Liver (tissue), 9 donors: ENCODE results near the gene MMP2. TPM values are rescaled to one million over a fixed set of nuclear protein-coding genes. Genes with fewer than 3 reads are reported as not detected.

ENCODE experiments used
- DNase-seq: peaks from one replicate; pipeline ENCODE4 v3.0.0-alpha.2; 2017; ENCODE audit warnings: low spot score
- H3K27ac ChIP-seq, 2 donors: one replicate each; pipeline ENCODE4 v1.7.0; 2013; ENCODE audit warnings: inconsistent platforms in 2 of 2, low read length in 2 of 2, control low read depth in 1 of 2, low read depth in 1 of 2, mild to moderate bottlenecking in 1 of 2
- H3K27me3 ChIP-seq, 4 donors: one replicate each; pipeline versions ENCODE4 v1.6.1 to v1.7.0; 2013; ENCODE audit warnings: low read length in 3 of 4, inconsistent platforms in 1 of 4, mild to moderate bottlenecking in 1 of 4, moderate library complexity in 1 of 4; ENCODE audit not compliant: control insufficient read depth in 4 of 4, insufficient read depth in 4 of 4
- H3K36me3 ChIP-seq, 4 donors: one replicate each; pipeline versions ENCODE4 v1.6.1 to v1.7.0; 2013; ENCODE audit warnings: low read length in 3 of 4, mild to moderate bottlenecking in 3 of 4, low read depth in 1 of 4, moderate library complexity in 1 of 4; ENCODE audit not compliant: control insufficient read depth in 4 of 4, insufficient read depth in 3 of 4
- H3K4me1 ChIP-seq, 4 donors: one replicate each; pipeline versions ENCODE4 v1.6.1 to v1.7.0; 2013; ENCODE audit warnings: low read length in 3 of 4, mild to moderate bottlenecking in 3 of 4, moderate library complexity in 1 of 4; ENCODE audit not compliant: control insufficient read depth in 4 of 4, insufficient read depth in 4 of 4
- H3K4me3 ChIP-seq, 3 donors: one replicate each; pipeline versions ENCODE4 v1.6.1 to v1.7.0; 2013; ENCODE audit warnings: low read length in 3 of 3, control low read depth in 1 of 3, low read depth in 1 of 3, mild to moderate bottlenecking in 1 of 3
- H3K9ac ChIP-seq, 2 donors: one replicate each; pipeline ENCODE4 v1.7.0; 2013; ENCODE audit warnings: low read length in 2 of 2, mild to moderate bottlenecking in 2 of 2, moderate library complexity in 2 of 2, control low read depth in 1 of 2, low read depth in 1 of 2
- H3K9me3 ChIP-seq, 4 donors: one replicate each; pipeline versions ENCODE4 v1.6.1 to v1.7.0; 2013; ENCODE audit warnings: low read length in 3 of 4; ENCODE audit not compliant: control insufficient read depth in 4 of 4
- EGR1 ChIP-seq, 2 donors: IDR thresholded peaks; 2 replicates each; pipeline ENCODE4 v1.6.1; 2016 to 2018; ENCODE audit warnings: antibody characterized with exemption in 2 of 2, low read depth in 2 of 2
- FOXA1 ChIP-seq: IDR thresholded peaks from 2 replicates; pipeline ENCODE4 v1.6.1; 2016; ENCODE audit warnings: antibody characterized with exemption
- GABPA ChIP-seq, 2 donors: IDR thresholded peaks in 1 of 2; conservative IDR thresholded peaks in 1 of 2; 2 replicates each; pipeline ENCODE4 v1.6.1; 2016; ENCODE audit warnings: antibody characterized with exemption in 2 of 2, mild to moderate bottlenecking in 1 of 2, moderate library complexity in 1 of 2
- HNF4A ChIP-seq, 2 donors: conservative IDR thresholded peaks; 2 replicates each; pipeline ENCODE4 v1.6.1; 2016; ENCODE audit warnings: antibody characterized with exemption in 2 of 2, mild to moderate bottlenecking in 2 of 2
- JUND ChIP-seq, 2 donors: IDR thresholded peaks; 2 replicates each; pipeline ENCODE4 v1.6.1; 2016; ENCODE audit warnings: antibody characterized with exemption in 2 of 2
- NR2F2 ChIP-seq: IDR thresholded peaks from 2 replicates; pipeline ENCODE4 v1.6.1; 2016; ENCODE audit warnings: antibody characterized with exemption
- REST ChIP-seq: IDR thresholded peaks from 2 replicates; pipeline ENCODE4 v1.6.1; 2016; ENCODE audit warnings: antibody characterized with exemption, mild to moderate bottlenecking
- SP1 ChIP-seq: IDR thresholded peaks from 2 replicates; pipeline ENCODE4 v1.6.1; 2018; ENCODE audit warnings: antibody characterized with exemption, mild to moderate bottlenecking
- TAF1 ChIP-seq: conservative IDR thresholded peaks from 2 replicates; pipeline ENCODE4 v1.6.1; 2016; ENCODE audit warnings: antibody characterized with exemption, mild to moderate bottlenecking
- YY1 ChIP-seq: IDR thresholded peaks from 2 replicates; pipeline ENCODE4 v1.6.1; 2016; ENCODE audit warnings: antibody characterized with exemption, mild to moderate bottlenecking
- WGBS: extraction: QIAGEN DNeasy Blood & Tissue Kit; methylation state at CpG from one replicate; pipeline ENCODE4 v1.1.7; 2013; 5-methylcytosine and 5-hydroxymethylcytosine counted together
- polyA plus RNA-seq, 2 donors: library from polyadenylated mRNA; stranded (reverse) in 1 of 2; unstranded in 1 of 2; fragments of 200-250 nt in 1 of 2; fragments of >200 nt in 1 of 2; fragmentation: Nextera tagmentation in 1 of 2; extraction: Ambion mirVana in 1 of 2; gene quantifications; one replicate each; pipeline versions ENCODE4 v1.2.1 to v1.2.3, GENCODE V29; 2013 to 2015
- total RNA-seq, 2 donors: library from RNA; depleted of rRNA; stranded (reverse); fragments of >200 nt; gene quantifications; one replicate each; pipeline ENCODE4 v1.2.3, GENCODE V29; 2014
- TF ChIP-seq, protein P1 (sequence below): fragments of 150-350 bp; IDR thresholded peaks from 2 replicates; pipeline ENCODE4 v1.5.1; 2017; ENCODE audit warnings: improper control_type of control experiment, low read depth, low read length; ENCODE audit not compliant: missing input control
- TF ChIP-seq, protein P2 (sequence below): IDR thresholded peaks from 2 replicates; pipeline ENCODE4 v1.6.1; 2016; ENCODE audit warnings: antibody characterized with exemption
- donor health status: healthy.
- donor health status: healthy.
- donor health status: healthy.
- donor health status: healthy.
- donor health status: healthy.

The MMP2 gene
- total and polyA plus RNA-seq, 4 donors: 2.8 to 6.3 (median 5.3) TPM

GRCh38 chr16:55499281-55499680, 20.3 kb downstream of the MMP2 start:
- H3K9me3 ChIP-seq: no peaks in the 10 kb centered on the region
- DNase-seq: no peak
- no peak for TF ChIP-seq SP1
- no peak for TF ChIP-seq JUND (IDR thresholded peaks at IDR 0.05)
- TF ChIP-seq, protein P1, sequence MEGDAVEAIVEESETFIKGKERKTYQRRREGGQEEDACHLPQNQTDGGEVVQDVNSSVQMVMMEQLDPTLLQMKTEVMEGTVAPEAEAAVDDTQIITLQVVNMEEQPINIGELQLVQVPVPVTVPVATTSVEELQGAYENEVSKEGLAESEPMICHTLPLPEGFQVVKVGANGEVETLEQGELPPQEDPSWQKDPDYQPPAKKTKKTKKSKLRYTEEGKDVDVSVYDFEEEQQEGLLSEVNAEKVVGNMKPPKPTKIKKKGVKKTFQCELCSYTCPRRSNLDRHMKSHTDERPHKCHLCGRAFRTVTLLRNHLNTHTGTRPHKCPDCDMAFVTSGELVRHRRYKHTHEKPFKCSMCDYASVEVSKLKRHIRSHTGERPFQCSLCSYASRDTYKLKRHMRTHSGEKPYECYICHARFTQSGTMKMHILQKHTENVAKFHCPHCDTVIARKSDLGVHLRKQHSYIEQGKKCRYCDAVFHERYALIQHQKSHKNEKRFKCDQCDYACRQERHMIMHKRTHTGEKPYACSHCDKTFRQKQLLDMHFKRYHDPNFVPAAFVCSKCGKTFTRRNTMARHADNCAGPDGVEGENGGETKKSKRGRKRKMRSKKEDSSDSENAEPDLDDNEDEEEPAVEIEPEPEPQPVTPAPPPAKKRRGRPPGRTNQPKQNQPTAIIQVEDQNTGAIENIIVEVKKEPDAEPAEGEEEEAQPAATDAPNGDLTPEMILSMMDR: no peak
- no peak for TF ChIP-seq REST
- no peak for TF ChIP-seq HNF4A (conservative IDR thresholded peaks at IDR 0.05)
- no peaks in the 10 kb centered on the region for H3K36me3 ChIP-seq
- no peak overlapping the region for H3K4me3 ChIP-seq
- no peak overlapping the region for H3K27ac ChIP-seq
- no peaks in the 10 kb centered on the region for H3K27me3 ChIP-seq
- no peak overlapping the region for H3K9ac ChIP-seq
- H3K4me1 ChIP-seq: peaks cover 5 to 15% (median 13%) of the 10 kb centered on the region in 4 donors
- WGBS: 84% methylated on average over 3 of the region's 3 CpGs

DNA sequence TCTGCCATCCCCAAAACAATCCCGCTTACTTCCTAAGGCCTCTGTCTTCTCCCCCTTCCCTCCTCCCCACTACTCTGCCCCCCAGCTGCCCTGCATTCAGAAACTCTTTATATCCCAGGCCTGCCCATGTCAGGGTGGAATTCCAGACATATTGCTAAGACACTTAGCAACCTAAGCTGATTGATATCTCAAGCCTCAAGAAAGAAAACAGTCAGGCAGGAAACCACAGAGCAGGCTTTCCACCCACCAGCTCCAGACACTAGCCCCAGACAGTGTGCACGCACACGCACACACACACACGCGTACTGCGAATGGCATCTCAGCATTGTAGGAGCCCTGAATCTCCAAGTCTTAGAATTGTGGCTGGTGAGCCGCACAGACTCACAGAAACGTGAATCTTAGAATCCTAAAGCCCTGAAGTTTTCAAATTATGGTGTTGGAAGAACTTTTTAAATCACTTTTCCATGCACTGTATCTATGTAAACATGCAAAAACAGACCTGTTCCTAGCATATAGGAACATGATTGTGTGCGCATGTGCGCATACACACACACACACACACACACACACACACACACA, 21.0 kb downstream of the MMP2 start:
- no peak overlapping the region for H3K4me3 ChIP-seq
- no peak overlapping the region for H3K27ac ChIP-seq
- DNase-seq: no peak
- TF ChIP-seq SP1 (no peak), NR2F2 (no peak), JUND (IDR thresholded peaks at IDR 0.05) (no peak), GABPA (IDR thresholded peaks at IDR 0.05 in 1 of 2, conservative IDR thresholded peaks at IDR 0.05 in 1 of 2) (no peak), FOXA1 (no peak), TAF1 (no peak), EGR1 (IDR thresholded peaks at IDR 0.05; ENCODE audit: low read depth in 2 of 2) (no peak), YY1 (no peak)
- H3K27me3 ChIP-seq: no peaks in the 10 kb centered on the region
- H3K9me3 ChIP-seq: no peaks in the 10 kb centered on the region
- no peak overlapping the region for H3K9ac ChIP-seq
- WGBS: 78% methylated on average over 10 of the region's 10 CpGs
- H3K4me1 ChIP-seq: peaks cover 5 to 15% (median 13%) of the 10 kb centered on the region in 4 donors
- H3K36me3 ChIP-seq: no peaks in the 10 kb centered on the region

DNA sequence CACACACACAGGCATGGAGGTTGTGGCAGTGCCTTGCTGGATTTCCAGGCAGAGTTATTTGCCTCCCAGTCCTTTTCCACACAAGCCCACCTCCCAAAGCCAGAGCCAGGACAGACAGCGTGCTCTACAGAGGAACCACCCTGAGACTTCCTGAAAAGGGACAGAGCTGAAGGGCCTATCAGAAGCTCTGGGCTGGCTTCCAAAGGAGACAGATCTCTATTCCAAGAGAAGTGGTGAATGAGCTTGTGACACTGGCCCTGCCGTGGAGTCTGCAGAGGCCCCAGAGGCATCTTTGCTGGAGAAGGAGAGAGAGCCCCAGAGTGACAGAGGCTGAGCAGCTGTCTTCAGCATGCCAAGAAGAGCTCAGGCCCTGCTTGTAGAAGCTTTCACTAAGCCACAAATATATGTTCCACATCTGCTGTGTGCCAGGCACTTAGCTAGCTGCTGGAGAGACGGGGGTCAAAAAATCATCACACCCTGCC, 21.6 kb downstream of the MMP2 start:
- no peaks in the 10 kb centered on the region for H3K27me3 ChIP-seq
- H3K4me1 ChIP-seq: peaks cover 5 to 15% (median 13%) of the 10 kb centered on the region in 4 donors
- no peak overlapping the region for H3K9ac ChIP-seq
- H3K4me3 ChIP-seq: no peak overlapping the region
- no peak overlapping the region for H3K27ac ChIP-seq
- DNase-seq: no peak
- 65% methylated on average over 3 of the region's 3 CpGs for WGBS
- H3K36me3 ChIP-seq: no peaks in the 10 kb centered on the region
- TF ChIP-seq REST (no peak), GABPA (IDR thresholded peaks at IDR 0.05 in 1 of 2, conservative IDR thresholded peaks at IDR 0.05 in 1 of 2) (no peak)
- TF ChIP-seq, protein P2, sequence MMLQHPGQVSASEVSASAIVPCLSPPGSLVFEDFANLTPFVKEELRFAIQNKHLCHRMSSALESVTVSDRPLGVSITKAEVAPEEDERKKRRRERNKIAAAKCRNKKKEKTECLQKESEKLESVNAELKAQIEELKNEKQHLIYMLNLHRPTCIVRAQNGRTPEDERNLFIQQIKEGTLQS: no peak
- H3K9me3 ChIP-seq: no peaks in the 10 kb centered on the region
